ENCODE data around the gene SMARCD3.

GRCh38 chr7:151254851-151255250 is 6.4 kb upstream of the SMARCD3 start:
- TF ChIP-seq CTCF (IDR thresholded peaks at IDR 0.05 in 2 of 3, conservative IDR thresholded peaks at IDR 0.05 in 1 of 3; ENCODE audit: insufficient read depth in 2 of 3, low read depth in 1 of 3, low read length in 3 of 3) (no peak), FOS (IDR thresholded peaks at IDR 0.05; ENCODE audit: extremely low read depth, insufficient read length) (no peak), NONO (IDR thresholded peaks at IDR 0.05; ENCODE audit: low read depth in 2 of 2, low read length in 1 of 2) (no peak), TBP (optimal IDR thresholded peaks at IDR 0.05; ENCODE audit: low read depth, low read length) (no peak), FOXM1 (IDR thresholded peaks at IDR 0.05; ENCODE audit: low read depth) (no peak), FOXM1 (CRISPR knock-in tag; IDR thresholded peaks at IDR 0.05; ENCODE audit: low read depth) (no peak), BRD4 (IDR thresholded peaks at IDR 0.05) (no peak)
- TF ChIP-seq, protein P1, sequence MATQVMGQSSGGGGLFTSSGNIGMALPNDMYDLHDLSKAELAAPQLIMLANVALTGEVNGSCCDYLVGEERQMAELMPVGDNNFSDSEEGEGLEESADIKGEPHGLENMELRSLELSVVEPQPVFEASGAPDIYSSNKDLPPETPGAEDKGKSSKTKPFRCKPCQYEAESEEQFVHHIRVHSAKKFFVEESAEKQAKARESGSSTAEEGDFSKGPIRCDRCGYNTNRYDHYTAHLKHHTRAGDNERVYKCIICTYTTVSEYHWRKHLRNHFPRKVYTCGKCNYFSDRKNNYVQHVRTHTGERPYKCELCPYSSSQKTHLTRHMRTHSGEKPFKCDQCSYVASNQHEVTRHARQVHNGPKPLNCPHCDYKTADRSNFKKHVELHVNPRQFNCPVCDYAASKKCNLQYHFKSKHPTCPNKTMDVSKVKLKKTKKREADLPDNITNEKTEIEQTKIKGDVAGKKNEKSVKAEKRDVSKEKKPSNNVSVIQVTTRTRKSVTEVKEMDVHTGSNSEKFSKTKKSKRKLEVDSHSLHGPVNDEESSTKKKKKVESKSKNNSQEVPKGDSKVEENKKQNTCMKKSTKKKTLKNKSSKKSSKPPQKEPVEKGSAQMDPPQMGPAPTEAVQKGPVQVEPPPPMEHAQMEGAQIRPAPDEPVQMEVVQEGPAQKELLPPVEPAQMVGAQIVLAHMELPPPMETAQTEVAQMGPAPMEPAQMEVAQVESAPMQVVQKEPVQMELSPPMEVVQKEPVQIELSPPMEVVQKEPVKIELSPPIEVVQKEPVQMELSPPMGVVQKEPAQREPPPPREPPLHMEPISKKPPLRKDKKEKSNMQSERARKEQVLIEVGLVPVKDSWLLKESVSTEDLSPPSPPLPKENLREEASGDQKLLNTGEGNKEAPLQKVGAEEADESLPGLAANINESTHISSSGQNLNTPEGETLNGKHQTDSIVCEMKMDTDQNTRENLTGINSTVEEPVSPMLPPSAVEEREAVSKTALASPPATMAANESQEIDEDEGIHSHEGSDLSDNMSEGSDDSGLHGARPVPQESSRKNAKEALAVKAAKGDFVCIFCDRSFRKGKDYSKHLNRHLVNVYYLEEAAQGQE (IDR thresholded peaks at IDR 0.05; ENCODE audit: borderline replicate concordance), result no peak
- TF ChIP-seq, protein P1 (CRISPR knock-in tag; IDR thresholded peaks at IDR 0.05; ENCODE audit: low read depth), result no peak
- TF ChIP-seq, protein P2, sequence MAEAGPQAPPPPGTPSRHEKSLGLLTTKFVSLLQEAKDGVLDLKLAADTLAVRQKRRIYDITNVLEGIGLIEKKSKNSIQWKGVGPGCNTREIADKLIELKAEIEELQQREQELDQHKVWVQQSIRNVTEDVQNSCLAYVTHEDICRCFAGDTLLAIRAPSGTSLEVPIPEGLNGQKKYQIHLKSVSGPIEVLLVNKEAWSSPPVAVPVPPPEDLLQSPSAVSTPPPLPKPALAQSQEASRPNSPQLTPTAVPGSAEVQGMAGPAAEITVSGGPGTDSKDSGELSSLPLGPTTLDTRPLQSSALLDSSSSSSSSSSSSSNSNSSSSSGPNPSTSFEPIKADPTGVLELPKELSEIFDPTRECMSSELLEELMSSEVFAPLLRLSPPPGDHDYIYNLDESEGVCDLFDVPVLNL (CRISPR knock-in tag; IDR thresholded peaks at IDR 0.05; ENCODE audit: low read depth), result no peak

Data from K562 (cell line).